Left ventricle myocardium inferior (tissue), 1 donor: ENCODE data around the gene TSPAN15. TPM values are rescaled to one million over a fixed set of nuclear protein-coding genes. Genes with fewer than 3 reads are reported as not detected.

Source experiments
- DNase-seq: peaks from one replicate; pipeline ENCODE4 v3.0.0-alpha.2; 2020
- H3K27ac ChIP-seq: fragments of 200-600 bp; replicated peaks from 2 replicates; pipeline ENCODE4 v1.8.0; 2021
- H3K27me3 ChIP-seq: fragments of 200-600 bp; 2 replicates; pipeline ENCODE4 v1.8.0; 2021; ENCODE audit warnings: low read depth
- H3K36me3 ChIP-seq: fragments of 200-600 bp; 2 replicates; pipeline ENCODE4 v1.8.0; 2021
- H3K4me1 ChIP-seq: fragments of 200-600 bp; 2 replicates; pipeline ENCODE4 v1.8.0; 2021
- H3K4me3 ChIP-seq: fragments of 200-600 bp; 2 replicates; pipeline ENCODE4 v1.8.0; 2021; ENCODE audit warnings: mild to moderate bottlenecking, moderate library complexity
- H3K9me3 ChIP-seq: fragments of 200-600 bp; replicated peaks from 2 replicates; pipeline ENCODE4 v1.8.0; 2021
- intact Hi-C: fragments of 100-400 bp; cut with micrococcal nuclease; formaldehyde crosslinking; loops from one replicate; pipeline ENCODE4 v1.11.0; 2022
- total RNA-seq: library from RNA; stranded (reverse); fragmentation: NEBNext Ultra II Directional; extraction: Animal tissue kit (Norgen Biotek cat#: 25700); gene quantifications from one replicate; pipeline ENCODE4 v1.2.1, GENCODE V29; 2021
- TF ChIP-seq, protein P1 (sequence below): fragments of 200-600 bp; IDR thresholded peaks from 2 replicates; pipeline ENCODE4 v1.8.0; 2021; ENCODE audit warnings: antibody characterized with exemption, mild to moderate bottlenecking, borderline replicate concordance
- donor health status: DM: no; HTN: yes; CAD: no; lungs with severe emphysema.

Gene TSPAN15
- total RNA-seq, 1 donor from 2014 or later, result 6.8 TPM

DNA sequence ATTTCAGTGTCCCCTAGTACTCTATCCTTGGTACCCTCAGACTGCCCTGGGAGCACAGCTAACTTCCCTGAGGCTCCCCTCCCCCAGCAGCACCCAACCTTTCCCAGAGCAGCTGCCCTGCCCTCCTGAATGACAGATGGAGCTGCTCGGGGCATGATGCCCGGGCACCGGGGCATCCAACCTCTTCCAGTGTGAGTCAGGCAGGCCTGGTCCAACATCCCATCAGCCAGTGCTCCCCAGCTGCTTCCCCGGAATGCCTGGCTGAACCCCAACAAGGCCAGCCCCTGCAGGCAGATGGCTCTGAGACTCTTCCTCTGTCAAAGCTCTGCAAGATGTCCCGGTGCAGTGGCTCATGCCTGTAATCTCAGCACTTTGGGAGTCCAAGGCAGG, 11.9 kb upstream of the TSPAN15 start:
- TF ChIP-seq, protein P1, sequence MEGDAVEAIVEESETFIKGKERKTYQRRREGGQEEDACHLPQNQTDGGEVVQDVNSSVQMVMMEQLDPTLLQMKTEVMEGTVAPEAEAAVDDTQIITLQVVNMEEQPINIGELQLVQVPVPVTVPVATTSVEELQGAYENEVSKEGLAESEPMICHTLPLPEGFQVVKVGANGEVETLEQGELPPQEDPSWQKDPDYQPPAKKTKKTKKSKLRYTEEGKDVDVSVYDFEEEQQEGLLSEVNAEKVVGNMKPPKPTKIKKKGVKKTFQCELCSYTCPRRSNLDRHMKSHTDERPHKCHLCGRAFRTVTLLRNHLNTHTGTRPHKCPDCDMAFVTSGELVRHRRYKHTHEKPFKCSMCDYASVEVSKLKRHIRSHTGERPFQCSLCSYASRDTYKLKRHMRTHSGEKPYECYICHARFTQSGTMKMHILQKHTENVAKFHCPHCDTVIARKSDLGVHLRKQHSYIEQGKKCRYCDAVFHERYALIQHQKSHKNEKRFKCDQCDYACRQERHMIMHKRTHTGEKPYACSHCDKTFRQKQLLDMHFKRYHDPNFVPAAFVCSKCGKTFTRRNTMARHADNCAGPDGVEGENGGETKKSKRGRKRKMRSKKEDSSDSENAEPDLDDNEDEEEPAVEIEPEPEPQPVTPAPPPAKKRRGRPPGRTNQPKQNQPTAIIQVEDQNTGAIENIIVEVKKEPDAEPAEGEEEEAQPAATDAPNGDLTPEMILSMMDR, result no peak
- no peaks in the 10 kb centered on the region for H3K27me3 ChIP-seq
- H3K4me3 ChIP-seq, result no peak overlapping the region
- no peaks in the 10 kb centered on the region for H3K9me3 ChIP-seq
- intact Hi-C loops, result no loop called here
- no peaks in the 10 kb centered on the region for H3K36me3 ChIP-seq
- peak overlapping the region; percentile 79 for H3K27ac ChIP-seq
- DNase-seq, result no peak
- peaks cover 28% of the 10 kb centered on the region for H3K4me1 ChIP-seq

DNA sequence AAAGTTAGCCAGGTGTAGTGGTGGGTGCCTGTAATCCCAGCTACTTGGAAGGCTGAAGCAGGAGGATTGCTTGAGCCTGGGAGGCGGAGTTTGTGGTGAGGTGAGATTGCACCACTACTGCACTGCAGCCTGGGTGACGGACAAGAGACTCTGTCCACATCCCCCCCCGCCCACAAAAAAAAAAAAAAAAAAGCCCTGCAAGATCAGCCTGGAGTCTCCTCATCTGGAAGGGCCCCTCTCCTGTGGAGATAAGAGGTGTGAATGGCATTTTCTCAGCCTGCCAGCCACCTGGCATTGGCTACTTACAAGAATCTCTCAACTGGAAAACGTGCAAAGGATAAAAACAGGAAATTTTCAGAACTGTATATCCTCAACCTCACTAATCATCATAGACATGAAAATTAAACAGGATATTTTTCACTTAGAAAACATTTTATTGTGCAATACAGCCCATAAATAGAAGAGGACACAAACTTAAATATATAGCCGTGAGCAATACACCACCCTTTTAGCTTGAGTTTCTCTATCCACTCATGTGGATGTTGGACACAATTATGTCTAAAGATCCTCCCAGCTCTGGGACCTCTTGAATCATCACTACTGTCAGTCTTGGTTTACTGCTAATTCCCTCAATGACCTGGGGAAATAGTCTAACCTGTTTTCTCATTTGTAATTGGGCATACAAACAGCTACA, 11.3 kb upstream of the TSPAN15 start:
- no peaks in the 10 kb centered on the region for H3K9me3 ChIP-seq
- DNase-seq, result no peak
- no peaks in the 10 kb centered on the region for H3K36me3 ChIP-seq
- peak overlapping the region; percentile 79 for H3K27ac ChIP-seq
- H3K4me3 ChIP-seq, result no peak overlapping the region
- H3K27me3 ChIP-seq, result no peaks in the 10 kb centered on the region
- TF ChIP-seq, protein P1, result no peak
- H3K4me1 ChIP-seq, result peaks cover 28% of the 10 kb centered on the region
- intact Hi-C loops, result no loop called here

DNA sequence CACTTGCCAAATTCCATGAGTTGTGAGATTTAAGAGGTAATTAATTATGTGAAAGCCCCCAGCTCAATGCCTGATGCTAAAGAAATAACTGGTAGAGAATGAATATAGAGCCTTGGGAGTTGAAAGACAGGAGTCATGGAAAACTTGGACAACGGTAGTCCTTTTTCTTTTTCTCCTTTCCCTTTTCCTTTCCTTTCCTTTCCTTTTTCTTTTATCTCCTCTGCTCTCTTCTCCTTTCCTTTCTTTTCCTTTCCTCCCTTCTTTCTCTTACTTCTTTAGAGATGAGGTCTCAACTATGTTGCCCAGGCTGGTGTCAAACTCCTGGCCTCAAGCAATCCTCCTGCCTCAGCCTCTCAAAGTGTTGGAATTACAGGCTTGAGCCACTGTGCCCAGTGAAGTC, 7.9 kb upstream of the TSPAN15 start:
- no peaks in the 10 kb centered on the region for H3K36me3 ChIP-seq
- H3K27me3 ChIP-seq, result no peaks in the 10 kb centered on the region
- H3K9me3 ChIP-seq, result no peaks in the 10 kb centered on the region
- TF ChIP-seq, protein P1, result no peak
- no peak for DNase-seq
- no peak overlapping the region for H3K27ac ChIP-seq
- intact Hi-C loops, result no loop called here
- H3K4me1 ChIP-seq, result peaks cover 20% of the 10 kb centered on the region
- H3K4me3 ChIP-seq, result no peak overlapping the region

DNA sequence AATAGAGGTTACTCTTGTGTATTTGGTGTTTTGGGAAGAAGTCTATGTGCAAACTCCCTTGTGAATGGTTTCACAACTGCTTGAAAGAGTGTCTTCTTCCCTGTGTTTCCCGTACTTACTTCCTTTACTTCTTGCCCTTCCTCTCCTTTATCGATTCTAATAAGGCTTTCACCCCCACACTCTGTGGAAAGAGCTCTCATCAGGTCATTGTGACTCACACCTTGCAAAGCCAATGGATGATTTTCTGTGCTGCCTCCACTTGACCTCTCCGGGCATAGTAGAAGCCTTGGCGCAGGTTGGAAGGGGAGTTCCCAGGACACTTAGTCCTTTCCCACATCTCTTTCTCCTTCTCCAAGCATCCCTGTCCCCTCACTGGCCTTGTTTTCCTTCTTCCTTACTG, 6.2 kb upstream of the TSPAN15 start:
- H3K9me3 ChIP-seq, result no peaks in the 10 kb centered on the region
- intact Hi-C loops, result no loop called here
- TF ChIP-seq, protein P1, result no peak

DNA sequence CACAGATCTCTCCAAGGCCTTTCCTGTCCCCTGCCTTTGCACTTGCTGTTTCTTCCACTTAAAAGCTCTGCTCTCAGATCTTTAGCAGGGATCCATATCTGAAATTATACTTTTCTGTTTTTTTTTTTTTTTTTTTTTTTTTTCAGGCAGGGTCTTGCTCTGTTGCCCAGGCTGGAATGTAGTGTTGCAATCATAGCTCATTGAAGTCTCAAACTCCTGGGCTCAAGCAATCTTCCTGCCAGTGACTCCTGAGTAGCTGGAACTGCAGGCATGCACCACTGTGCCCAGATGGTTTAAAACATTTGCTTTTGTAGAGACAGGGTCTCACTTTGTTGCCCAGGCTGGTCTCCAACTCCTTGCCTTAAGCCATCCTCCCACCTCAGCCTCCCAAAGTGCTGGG, 5.0 kb upstream of the TSPAN15 start:
- DNase-seq, result no peak
- H3K27me3 ChIP-seq, result no peaks in the 10 kb centered on the region
- H3K36me3 ChIP-seq, result no peaks in the 10 kb centered on the region
- no peaks in the 10 kb centered on the region for H3K9me3 ChIP-seq
- no peak overlapping the region for H3K27ac ChIP-seq
- TF ChIP-seq, protein P1, result no peak
- intact Hi-C loops, result no loop called here
- H3K4me3 ChIP-seq, result no peak overlapping the region
- peaks cover 20% of the 10 kb centered on the region for H3K4me1 ChIP-seq

More for the DNA sequence above, 6.2 kb upstream of the TSPAN15 start:
- no peak overlapping the region for H3K4me3 ChIP-seq
- no peak for DNase-seq
- peaks cover 12% of the 10 kb centered on the region for H3K4me1 ChIP-seq
- no peaks in the 10 kb centered on the region for H3K36me3 ChIP-seq
- no peak overlapping the region for H3K27ac ChIP-seq
- H3K27me3 ChIP-seq, result no peaks in the 10 kb centered on the region
